Thoracic aorta (tissue), 2 donors: ENCODE measurements around the gene BNIP1. TPM values are rescaled to one million over a fixed set of nuclear protein-coding genes. Genes with fewer than 3 reads are reported as not detected.

Source experiments
- ATAC-seq: fragments of 150-250 bp; one replicate; pipeline ENCODE4 v1.8.0; 2017; ENCODE audit warnings: low read depth; ENCODE audit not compliant: insufficient number of reproducible peaks, low FRiP score
- DNase-seq: peaks from one replicate; pipeline ENCODE4 v3.0.0-alpha.2; 2020; ENCODE audit warnings: low spot score
- H3K27ac ChIP-seq, 2 donors: fragments of 200-600 bp; sonication (generic); 1 replicate in 1 of 2; 2 replicates in 1 of 2; pipeline ENCODE4 v1.5.1; 2016; ENCODE audit warnings: mild to moderate bottlenecking in 2 of 2, moderate library complexity in 2 of 2
- H3K27me3 ChIP-seq: fragments of 200-600 bp; sonication (generic); replicated peaks from 2 replicates; pipeline ENCODE4 v1.6.0; 2016; ENCODE audit warnings: mild to moderate bottlenecking; ENCODE audit not compliant: insufficient read depth
- H3K36me3 ChIP-seq: fragments of 200-600 bp; sonication (generic); one replicate; pipeline ENCODE4 v1.5.1; 2016
- H3K4me1 ChIP-seq, 2 donors: fragments of 200-600 bp; sonication (generic); 1 replicate in 1 of 2; 2 replicates in 1 of 2; pipeline versions ENCODE4 v1.5.1 to v1.6.0; 2016; ENCODE audit warnings: low read depth in 2 of 2, mild to moderate bottlenecking in 1 of 2; ENCODE audit not compliant: control insufficient read depth in 1 of 2
- H3K4me3 ChIP-seq: fragments of 200-600 bp; sonication (generic); 2 replicates; pipeline ENCODE4 v1.5.1; 2016; ENCODE audit warnings: mild to moderate bottlenecking
- H3K9me3 ChIP-seq: fragments of 200-600 bp; sonication (generic); 2 replicates; pipeline ENCODE4 v1.5.1; 2016
- total RNA-seq, 2 donors: library from RNA; depleted of rRNA; stranded (reverse); fragments of >200 nt; gene quantifications; one replicate each; pipeline versions ENCODE4 v1.1.0 to v1.2.3, GENCODE V29; 2016
- TF ChIP-seq, protein P1 (sequence below): fragments of 200-600 bp; sonication (generic); IDR thresholded peaks from one replicate; pipeline ENCODE4 v1.5.1; 2019; ENCODE audit warnings: antibody characterized with exemption

BNIP1 gene
- total RNA-seq, 2 donors from 2014 or later: 4.9 to 7.8 TPM

DNA sequence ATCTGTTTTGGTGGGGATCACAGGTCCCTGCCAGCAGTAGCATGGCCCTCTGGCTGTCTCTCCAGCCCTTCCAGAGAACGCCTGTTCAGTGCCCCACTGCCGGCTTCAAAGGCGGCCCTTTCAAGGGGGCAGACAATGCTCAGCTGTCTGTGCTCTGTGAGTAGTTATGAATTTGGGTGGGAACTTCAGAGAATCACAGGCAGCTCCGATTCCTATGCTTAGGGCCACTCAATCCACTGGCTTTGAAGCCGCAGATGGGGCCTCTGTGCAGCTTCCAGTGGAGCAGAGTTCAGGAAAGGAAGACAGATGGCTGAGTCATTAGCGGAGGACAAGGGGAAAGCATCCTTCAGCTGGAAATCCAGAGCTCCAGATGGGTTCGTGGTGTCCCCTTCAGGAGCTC, 48.2 kb downstream of the BNIP1 start:
- DNase-seq (no peak), ATAC-seq (no peak)
- Histone ChIP-seq H3K4me1 (no peaks in the 10 kb centered on the region), H3K27ac (no peak overlapping the region), H3K4me3 (no peak overlapping the region), H3K27me3 (no peaks in the 10 kb centered on the region), H3K9me3 (no peaks in the 10 kb centered on the region), H3K36me3 (no peaks in the 10 kb centered on the region)
- TF ChIP-seq, protein P1, sequence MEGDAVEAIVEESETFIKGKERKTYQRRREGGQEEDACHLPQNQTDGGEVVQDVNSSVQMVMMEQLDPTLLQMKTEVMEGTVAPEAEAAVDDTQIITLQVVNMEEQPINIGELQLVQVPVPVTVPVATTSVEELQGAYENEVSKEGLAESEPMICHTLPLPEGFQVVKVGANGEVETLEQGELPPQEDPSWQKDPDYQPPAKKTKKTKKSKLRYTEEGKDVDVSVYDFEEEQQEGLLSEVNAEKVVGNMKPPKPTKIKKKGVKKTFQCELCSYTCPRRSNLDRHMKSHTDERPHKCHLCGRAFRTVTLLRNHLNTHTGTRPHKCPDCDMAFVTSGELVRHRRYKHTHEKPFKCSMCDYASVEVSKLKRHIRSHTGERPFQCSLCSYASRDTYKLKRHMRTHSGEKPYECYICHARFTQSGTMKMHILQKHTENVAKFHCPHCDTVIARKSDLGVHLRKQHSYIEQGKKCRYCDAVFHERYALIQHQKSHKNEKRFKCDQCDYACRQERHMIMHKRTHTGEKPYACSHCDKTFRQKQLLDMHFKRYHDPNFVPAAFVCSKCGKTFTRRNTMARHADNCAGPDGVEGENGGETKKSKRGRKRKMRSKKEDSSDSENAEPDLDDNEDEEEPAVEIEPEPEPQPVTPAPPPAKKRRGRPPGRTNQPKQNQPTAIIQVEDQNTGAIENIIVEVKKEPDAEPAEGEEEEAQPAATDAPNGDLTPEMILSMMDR: no peak

DNA sequence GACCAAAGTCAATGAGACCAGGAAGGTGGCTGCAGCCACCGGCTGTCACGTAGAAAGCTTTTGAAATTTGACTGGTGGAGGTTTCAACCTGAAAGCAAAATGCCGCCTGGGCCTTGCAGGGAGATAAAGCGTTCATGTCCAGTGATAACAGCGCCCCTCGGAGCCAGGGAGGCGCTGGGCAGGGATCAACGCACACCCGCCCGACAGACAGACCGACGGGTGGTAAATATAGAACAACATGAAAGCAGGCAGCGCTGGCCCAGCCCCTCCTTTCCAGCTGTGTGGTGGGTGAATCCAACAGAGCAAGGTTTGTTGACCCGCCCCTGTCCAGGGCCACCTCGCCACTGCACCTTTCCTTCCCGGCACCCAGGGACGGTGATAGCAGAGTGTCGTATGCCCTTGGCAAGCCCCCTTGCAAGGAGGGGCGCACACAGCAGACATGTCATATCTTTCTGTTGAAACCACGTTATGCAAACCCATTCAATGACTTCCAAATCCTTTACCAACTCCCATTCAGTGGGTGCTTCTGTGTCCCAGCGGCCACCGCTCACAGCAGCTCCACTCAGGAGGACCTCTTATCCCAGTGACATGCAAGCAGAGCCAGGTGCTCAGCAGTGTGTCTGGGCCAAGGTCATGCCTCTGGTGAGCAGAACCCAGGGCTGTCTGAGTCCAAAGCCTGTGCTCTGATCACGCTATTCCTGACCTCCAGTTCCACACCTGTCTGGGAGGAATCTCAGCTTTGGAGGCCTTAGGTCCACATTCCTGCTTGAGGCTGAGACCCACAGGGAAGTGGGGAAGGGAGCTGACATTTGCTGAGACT, 52.0 kb downstream of the BNIP1 start:
- Histone ChIP-seq H3K4me1 (no peaks in the 10 kb centered on the region), H3K27ac (no peak overlapping the region), H3K4me3 (no peak overlapping the region), H3K9me3 (peaks cover 12% of the 10 kb centered on the region), H3K27me3 (no peaks in the 10 kb centered on the region), H3K36me3 (no peaks in the 10 kb centered on the region)
- DNase-seq: no peak
- TF ChIP-seq, protein P1: no peak
- no peak for ATAC-seq

DNA sequence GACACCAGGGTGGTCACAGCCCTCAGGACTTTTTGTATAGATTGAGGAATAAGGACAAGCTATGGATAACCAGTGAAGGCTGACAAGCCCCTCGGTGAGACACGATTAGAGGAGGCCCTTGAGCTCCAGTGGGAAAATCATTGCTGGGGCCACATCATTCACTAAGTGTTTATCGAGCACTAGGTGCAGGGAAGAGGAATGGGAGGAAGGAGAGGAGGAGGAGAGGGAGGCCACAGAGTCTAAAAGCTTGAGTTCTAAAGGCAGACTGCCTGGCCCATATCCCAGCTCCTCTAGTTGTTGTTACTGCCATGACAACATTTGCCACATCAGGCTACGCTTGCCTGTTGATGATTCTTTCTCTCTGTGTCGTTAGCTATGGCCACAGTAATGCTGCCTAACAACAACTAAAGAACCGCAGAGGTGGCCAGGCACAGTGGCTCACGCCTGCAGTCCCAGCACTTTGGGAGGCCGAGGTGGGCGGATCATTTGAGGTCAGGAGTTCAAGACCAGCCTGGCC, 53.1 kb downstream of the BNIP1 start:
- TF ChIP-seq, protein P1: no peak
- ATAC-seq (no peak), DNase-seq (no peak)
- H3K36me3 ChIP-seq: no peaks in the 10 kb centered on the region
- no peak overlapping the region for H3K4me3 ChIP-seq
- H3K9me3 ChIP-seq: peaks cover 12% of the 10 kb centered on the region
- no peak overlapping the region for H3K27ac ChIP-seq
- no peaks in the 10 kb centered on the region for H3K4me1 ChIP-seq
- H3K27me3 ChIP-seq: no peaks in the 10 kb centered on the region

DNA sequence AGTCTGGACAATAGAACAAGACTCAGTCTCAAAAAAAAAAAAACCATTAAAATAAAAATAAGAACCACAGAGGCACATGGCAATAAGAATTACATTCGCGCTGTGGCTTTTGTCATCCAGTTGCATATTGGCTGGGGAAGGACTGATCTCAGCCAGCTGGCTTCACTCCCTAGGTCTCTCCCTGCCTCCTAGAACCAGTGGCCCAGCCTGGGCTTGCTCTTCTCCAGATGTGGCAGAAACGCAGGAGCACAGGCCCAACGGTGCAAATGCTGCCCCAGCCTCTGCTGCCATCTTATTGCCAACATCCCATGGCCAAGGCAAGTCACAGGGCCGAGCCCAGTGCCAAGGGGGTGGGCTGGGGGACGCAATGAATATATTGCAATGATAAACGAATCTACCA, 53.7 kb downstream of the BNIP1 start:
- Histone ChIP-seq H3K27ac (no peak overlapping the region), H3K4me3 (no peak overlapping the region), H3K9me3 (peaks cover 12% of the 10 kb centered on the region), H3K4me1 (no peaks in the 10 kb centered on the region), H3K36me3 (no peaks in the 10 kb centered on the region), H3K27me3 (no peaks in the 10 kb centered on the region)
- TF ChIP-seq, protein P1: no peak
- no peak for ATAC-seq
- DNase-seq: no peak

DNA sequence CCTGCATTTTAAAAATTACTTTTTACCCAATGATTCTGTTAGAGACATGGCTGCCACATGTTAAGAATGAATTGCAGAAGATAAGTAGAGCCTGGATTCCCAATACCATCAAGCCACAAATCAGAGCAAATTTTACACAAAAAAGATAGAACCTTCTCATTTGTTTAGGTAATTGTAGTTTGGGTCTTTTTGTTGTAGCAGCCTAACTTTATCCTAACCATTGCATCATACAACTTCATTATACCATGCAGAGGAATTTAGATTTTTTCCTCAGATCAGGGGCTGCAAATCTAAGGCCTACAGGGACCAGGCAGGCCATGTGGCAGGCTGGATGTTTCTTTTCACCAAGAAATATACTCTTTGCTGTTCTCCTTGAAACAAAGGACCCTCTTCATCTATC, 56.0 kb downstream of the BNIP1 start:
- Histone ChIP-seq H3K36me3 (no peaks in the 10 kb centered on the region), H3K27me3 (peaks cover 7% of the 10 kb centered on the region), H3K27ac (no peak overlapping the region), H3K4me3 (no peak overlapping the region), H3K9me3 (peaks cover 12% of the 10 kb centered on the region), H3K4me1 (no peaks in the 10 kb centered on the region)
- ATAC-seq: no peak
- DNase-seq: no peak
- TF ChIP-seq, protein P1: no peak
